Smooth muscle cell (in vitro differentiated cells): ENCODE data around the gene TTC27. TPM values are rescaled to one million over a fixed set of nuclear protein-coding genes. Genes with fewer than 3 reads are reported as not detected.

Source experiments
- DNase-seq: peaks from one replicate; lab custom pipeline; 2025; ENCODE audit not compliant: unreplicated experiment; lab: John Stamatoyannopoulos, UW
- H2AFZ ChIP-seq: fragments of 200-600 bp; sonication (generic); 2 replicates; pipeline ENCODE4 v1.6.0; 2016; ENCODE audit warnings: antibody characterized with exemption, low read depth, mild to moderate bottlenecking
- H3F3A ChIP-seq: fragments of 200-600 bp; sonication (generic); 2 replicates; pipeline ENCODE4 v1.6.0; 2017; ENCODE audit warnings: antibody characterized with exemption, low read depth
- H3K27ac ChIP-seq: fragments of 200-600 bp; sonication (generic); 2 replicates; pipeline ENCODE4 v1.5.1; 2016; ENCODE audit warnings: low read depth, mild to moderate bottlenecking
- H3K27me3 ChIP-seq: fragments of 200-600 bp; sonication (generic); 2 replicates; pipeline ENCODE4 v1.6.1; 2016; ENCODE audit warnings: low read depth, mild to moderate bottlenecking
- H3K36me3 ChIP-seq: fragments of 200-600 bp; sonication (generic); 2 replicates; pipeline ENCODE4 v1.5.1; 2016; ENCODE audit warnings: low read depth
- H3K4me1 ChIP-seq: fragments of 200-600 bp; sonication (generic); 2 replicates; pipeline ENCODE4 v1.5.1; 2016; ENCODE audit warnings: low read depth
- H3K4me2 ChIP-seq: fragments of 200-600 bp; sonication (generic); 2 replicates; pipeline ENCODE4 v1.6.0; 2016; ENCODE audit warnings: mild to moderate bottlenecking
- H3K4me3 ChIP-seq: fragments of 200-600 bp; sonication (generic); 2 replicates; pipeline ENCODE4 v1.5.1; 2016; ENCODE audit warnings: mild to moderate bottlenecking
- H3K79me2 ChIP-seq: fragments of 200-600 bp; sonication (generic); 2 replicates; pipeline ENCODE4 v1.6.0; 2016; ENCODE audit warnings: low read depth, mild to moderate bottlenecking
- H3K9ac ChIP-seq: fragments of 200-600 bp; sonication (generic); 2 replicates; pipeline ENCODE4 v1.6.0; 2016; ENCODE audit warnings: low read depth
- H3K9me3 ChIP-seq: fragments of 200-600 bp; sonication (generic); replicated peaks from 2 replicates; pipeline ENCODE4 v1.5.1; 2016; ENCODE audit warnings: low read depth
- H4K20me1 ChIP-seq: fragments of 200-600 bp; sonication (generic); 2 replicates; pipeline ENCODE4 v1.6.0; 2016; ENCODE audit warnings: low read depth
- CTCF ChIP-seq: fragments of 200-600 bp; sonication (generic); IDR thresholded peaks from 2 replicates; pipeline ENCODE4 v1.5.1; 2017; ENCODE audit warnings: borderline replicate concordance, mild to moderate bottlenecking, antibody characterized with exemption; ENCODE audit not compliant: insufficient read depth, poor library complexity, severe bottlenecking
- WGBS: methylation state at CpG from one replicate; pipeline ENCODE4 v1.1.7; 2016; ENCODE audit warnings: low lambda C conversion rate; 5-methylcytosine and 5-hydroxymethylcytosine counted together
- polyA plus RNA-seq: library from polyadenylated mRNA; unstranded; fragments of >200 nt; fragmentation: Nextera tagmentation; extraction: Ambion mirVana; gene quantifications from 2 replicates; pipeline ENCODE4 v1.2.1, GENCODE V29; 2016
- total RNA-seq: library from RNA; depleted of rRNA; stranded (reverse); fragments of >200 nt; gene quantifications from 2 replicates; pipeline ENCODE4 v1.2.3, GENCODE V29; 2014

Gene TTC27
- total and polyA plus RNA-seq, 2 experiments from 2014 or later = 9.2 to 12.1 TPM

- no peaks in the 10 kb centered on the region for H4K20me1 ChIP-seq
- TF ChIP-seq CTCF = no peak
Observed at GRCh38 chr2:32663864-32664263, 36.0 kb downstream of the TTC27 start.

GRCh38 chr2:32666704-32667103, 38.9 kb downstream of the TTC27 start:
- Histone ChIP-seq H3K27ac (no peak overlapping the region), H3K4me3 (no peak overlapping the region), H3F3A (no peaks in the 10 kb centered on the region), H3K4me1 (no peaks in the 10 kb centered on the region), H3K9me3 (no peaks in the 10 kb centered on the region), H3K27me3 (no peaks in the 10 kb centered on the region), H3K36me3 (no peaks in the 10 kb centered on the region), H2AFZ (no peak overlapping the region), H3K4me2 (no peak overlapping the region), H4K20me1 (no peaks in the 10 kb centered on the region), H3K79me2 (no peaks in the 10 kb centered on the region), H3K9ac (no peak overlapping the region)
- WGBS = 91% methylated on average over 1 of the region's 1 CpG
- DNase-seq = no peak
- no peak for TF ChIP-seq CTCF

More at GRCh38 chr2:32663864-32664263, 36.0 kb downstream of the TTC27 start:
- Histone ChIP-seq H3K79me2 (no peaks in the 10 kb centered on the region), H2AFZ (no peak overlapping the region), H3K9me3 (no peaks in the 10 kb centered on the region), H3K27me3 (no peaks in the 10 kb centered on the region), H3K4me1 (no peaks in the 10 kb centered on the region), H3K27ac (no peak overlapping the region), H3K4me2 (no peak overlapping the region), H3K4me3 (no peak overlapping the region), H3F3A (no peaks in the 10 kb centered on the region), H3K36me3 (no peaks in the 10 kb centered on the region), H3K9ac (no peak overlapping the region)
- no peak for DNase-seq
- WGBS = 95% methylated on average over 8 of the region's 8 CpGs

- H3K79me2 ChIP-seq = no peaks in the 10 kb centered on the region
- DNase-seq = no peak
- no peaks in the 10 kb centered on the region for H3K9me3 ChIP-seq
- H3K36me3 ChIP-seq = peaks cover 6% of the 10 kb centered on the region
- H3K27ac ChIP-seq = no peak overlapping the region
- H3K9ac ChIP-seq = no peak overlapping the region
- no peak overlapping the region for H3K4me3 ChIP-seq
- no peaks in the 10 kb centered on the region for H4K20me1 ChIP-seq
- H3K4me2 ChIP-seq = no peak overlapping the region
- no peak for TF ChIP-seq CTCF
- no peaks in the 10 kb centered on the region for H3K4me1 ChIP-seq
- no peaks in the 10 kb centered on the region for H3F3A ChIP-seq
- WGBS = 91% methylated on average over 1 of the region's 1 CpG
- no peak overlapping the region for H2AFZ ChIP-seq
- no peaks in the 10 kb centered on the region for H3K27me3 ChIP-seq
Observed at GRCh38 chr2:32668254-32668653, 40.4 kb downstream of the TTC27 start.

GRCh38 chr2:32671885-32672533, 44.2 kb downstream of the TTC27 start:
- no peak overlapping the region for H3K27ac ChIP-seq
- H3K27me3 ChIP-seq = no peaks in the 10 kb centered on the region
- no peaks in the 10 kb centered on the region for H4K20me1 ChIP-seq
- H3K79me2 ChIP-seq = no peaks in the 10 kb centered on the region
- no peaks in the 10 kb centered on the region for H3F3A ChIP-seq
- H3K36me3 ChIP-seq = peaks cover 6% of the 10 kb centered on the region
- H3K4me1 ChIP-seq = no peaks in the 10 kb centered on the region
- 93% methylated on average over 2 of the region's 2 CpGs for WGBS
- no peaks in the 10 kb centered on the region for H3K9me3 ChIP-seq
- no peak overlapping the region for H3K4me2 ChIP-seq
- no peak overlapping the region for H3K4me3 ChIP-seq
- TF ChIP-seq CTCF = no peak
- no peak overlapping the region for H2AFZ ChIP-seq
- H3K9ac ChIP-seq = no peak overlapping the region
- no peak for DNase-seq
